Activated naive CD4-positive, alpha-beta T cell treated with anti-CD3 and anti-CD28 coated beads, Interleukin-2, amount 50 U/mL, for 24 hours (primary cell): ENCODE measurements around the gene EVI5.
"Not testable (repeated sequence)": the region's sequence is repeated elsewhere in the genome, so short reads cannot be mapped to it uniquely, and the experiment has no call there.

ENCODE experiments used
- H3K27ac Mint-ChIP-seq: one replicate; pipeline ENCODE4 v1.8.0; 2021; ENCODE audit warnings: mild to moderate bottlenecking, mixed read lengths
- H3K27me3 Mint-ChIP-seq: one replicate; pipeline ENCODE4 v1.8.0; 2021; ENCODE audit warnings: mixed read lengths
- H3K36me3 Mint-ChIP-seq: one replicate; pipeline ENCODE4 v1.8.0; 2021; ENCODE audit warnings: mixed read lengths
- H3K4me1 Mint-ChIP-seq: one replicate; pipeline ENCODE4 v1.8.0; 2021; ENCODE audit warnings: mixed read lengths
- H3K4me3 Mint-ChIP-seq: one replicate; pipeline ENCODE4 v1.8.0; 2021; ENCODE audit warnings: mild to moderate bottlenecking, mixed read lengths
- H3K9me3 Mint-ChIP-seq: one replicate; pipeline ENCODE4 v1.8.0; 2021; ENCODE audit warnings: mixed read lengths

Gene EVI5

GRCh38 chr1:92739669-92740524 lies 45.0 kb downstream of the EVI5 start:
- H3K4me1 Mint-ChIP-seq, result no peaks in the 10 kb centered on the region
- no peak overlapping the region for H3K4me3 Mint-ChIP-seq
- no peak overlapping the region for H3K27ac Mint-ChIP-seq
- no peaks in the 10 kb centered on the region for H3K36me3 Mint-ChIP-seq
- no peaks in the 10 kb centered on the region for H3K27me3 Mint-ChIP-seq
- H3K9me3 Mint-ChIP-seq, result no peaks in the 10 kb centered on the region

- H3K36me3 Mint-ChIP-seq, result peaks cover 3% of the 10 kb centered on the region
- H3K9me3 Mint-ChIP-seq, result no peaks in the 10 kb centered on the region
- H3K4me1 Mint-ChIP-seq, result no peaks in the 10 kb centered on the region
- H3K27ac Mint-ChIP-seq, result no peak overlapping the region
- H3K27me3 Mint-ChIP-seq, result no peaks in the 10 kb centered on the region
- H3K4me3 Mint-ChIP-seq, result no peak overlapping the region
These were observed 48.5 kb downstream of the EVI5 start for GRCh38 chr1:92736395-92736794.

- no peak overlapping the region for H3K27ac Mint-ChIP-seq
- H3K9me3 Mint-ChIP-seq, result no peaks in the 10 kb centered on the region
- H3K4me1 Mint-ChIP-seq, result no peaks in the 10 kb centered on the region
- peaks cover 3% of the 10 kb centered on the region for H3K36me3 Mint-ChIP-seq
- no peaks in the 10 kb centered on the region for H3K27me3 Mint-ChIP-seq
- H3K4me3 Mint-ChIP-seq, result no peak overlapping the region
These were observed 54.4 kb downstream of the EVI5 start for GRCh38 chr1:92730476-92730875.

GRCh38 chr1:92728697-92729096 lies 56.2 kb downstream of the EVI5 start:
- Mint-ChIP-seq H3K4me3 (no peak overlapping the region), H3K9me3 (no peaks in the 10 kb centered on the region), H3K27me3 (no peaks in the 10 kb centered on the region), H3K4me1 (no peaks in the 10 kb centered on the region), H3K27ac (no peak overlapping the region), H3K36me3 (peaks cover 3% of the 10 kb centered on the region)

- not testable (repeated sequence) for H3K27ac Mint-ChIP-seq, H3K36me3 Mint-ChIP-seq, H3K4me1 Mint-ChIP-seq, H3K27me3 Mint-ChIP-seq, H3K9me3 Mint-ChIP-seq, H3K4me3 Mint-ChIP-seq
These were observed 61.2 kb downstream of the EVI5 start for GRCh38 chr1:92723713-92724112.

- no peaks in the 10 kb centered on the region for H3K4me1 Mint-ChIP-seq
- no peaks in the 10 kb centered on the region for H3K9me3 Mint-ChIP-seq
- peaks cover 4% of the 10 kb centered on the region for H3K27me3 Mint-ChIP-seq
- H3K36me3 Mint-ChIP-seq, result no peaks in the 10 kb centered on the region
- no peak overlapping the region for H3K4me3 Mint-ChIP-seq
- H3K27ac Mint-ChIP-seq, result no peak overlapping the region
These were observed 63.0 kb downstream of the EVI5 start for GRCh38 chr1:92721886-92722285.

- H3K4me1 Mint-ChIP-seq, H3K4me3 Mint-ChIP-seq, H3K36me3 Mint-ChIP-seq, H3K27ac Mint-ChIP-seq, H3K9me3 Mint-ChIP-seq, H3K27me3 Mint-ChIP-seq: not testable (repeated sequence)
These were observed 63.8 kb downstream of the EVI5 start for GRCh38 chr1:92721157-92721556.

GRCh38 chr1:92715476-92715951 lies 69.4 kb downstream of the EVI5 start:
- H3K9me3 Mint-ChIP-seq, H3K4me3 Mint-ChIP-seq, H3K27ac Mint-ChIP-seq, H3K4me1 Mint-ChIP-seq, H3K36me3 Mint-ChIP-seq, H3K27me3 Mint-ChIP-seq: not testable (repeated sequence)

- Mint-ChIP-seq H3K9me3 (no peaks in the 10 kb centered on the region), H3K27me3 (peaks cover 3% of the 10 kb centered on the region), H3K4me1 (no peaks in the 10 kb centered on the region), H3K27ac (no peak overlapping the region), H3K36me3 (no peaks in the 10 kb centered on the region), H3K4me3 (no peak overlapping the region)
These were observed 71.0 kb downstream of the EVI5 start for GRCh38 chr1:92713939-92714338.

- no peak overlapping the region for H3K4me3 Mint-ChIP-seq
- H3K4me1 Mint-ChIP-seq, result no peaks in the 10 kb centered on the region
- no peak overlapping the region for H3K27ac Mint-ChIP-seq
- no peaks in the 10 kb centered on the region for H3K9me3 Mint-ChIP-seq
- H3K36me3 Mint-ChIP-seq, result no peaks in the 10 kb centered on the region
- H3K27me3 Mint-ChIP-seq, result no peaks in the 10 kb centered on the region
These were observed 73.3 kb downstream of the EVI5 start for GRCh38 chr1:92711473-92712165.

- Mint-ChIP-seq H3K27me3 (no peaks in the 10 kb centered on the region), H3K4me3 (no peak overlapping the region), H3K27ac (no peak overlapping the region), H3K9me3 (no peaks in the 10 kb centered on the region), H3K4me1 (no peaks in the 10 kb centered on the region), H3K36me3 (no peaks in the 10 kb centered on the region)
These were observed 75.2 kb downstream of the EVI5 start for GRCh38 chr1:92709738-92710137.

- Mint-ChIP-seq H3K27me3 (no peaks in the 10 kb centered on the region), H3K36me3 (no peaks in the 10 kb centered on the region), H3K27ac (no peak overlapping the region), H3K4me1 (no peaks in the 10 kb centered on the region), H3K9me3 (no peaks in the 10 kb centered on the region), H3K4me3 (no peak overlapping the region)
These were observed 76.4 kb downstream of the EVI5 start for GRCh38 chr1:92708368-92708950.

GRCh38 chr1:92707709-92708108 lies 77.2 kb downstream of the EVI5 start:
- H3K36me3 Mint-ChIP-seq, result no peaks in the 10 kb centered on the region
- H3K4me3 Mint-ChIP-seq, result no peak overlapping the region
- no peaks in the 10 kb centered on the region for H3K4me1 Mint-ChIP-seq
- H3K27ac Mint-ChIP-seq, result no peak overlapping the region
- H3K27me3 Mint-ChIP-seq, result no peaks in the 10 kb centered on the region
- no peaks in the 10 kb centered on the region for H3K9me3 Mint-ChIP-seq

GRCh38 chr1:92707292-92707691 lies 77.6 kb downstream of the EVI5 start:
- no peak overlapping the region for H3K4me3 Mint-ChIP-seq
- no peaks in the 10 kb centered on the region for H3K9me3 Mint-ChIP-seq
- no peaks in the 10 kb centered on the region for H3K4me1 Mint-ChIP-seq
- H3K27me3 Mint-ChIP-seq, result no peaks in the 10 kb centered on the region
- H3K27ac Mint-ChIP-seq, result no peak overlapping the region
- H3K36me3 Mint-ChIP-seq, result no peaks in the 10 kb centered on the region

- no peak overlapping the region for H3K4me3 Mint-ChIP-seq
- H3K9me3 Mint-ChIP-seq, result no peaks in the 10 kb centered on the region
These were observed 79.5 kb downstream of the EVI5 start for GRCh38 chr1:92705446-92705845.

GRCh38 chr1:92701147-92701546 lies 83.8 kb downstream of the EVI5 start:
- no peaks in the 10 kb centered on the region for H3K36me3 Mint-ChIP-seq
- no peak overlapping the region for H3K27ac Mint-ChIP-seq
- H3K4me1 Mint-ChIP-seq, result no peaks in the 10 kb centered on the region
- no peaks in the 10 kb centered on the region for H3K9me3 Mint-ChIP-seq
- H3K4me3 Mint-ChIP-seq, result no peak overlapping the region
- no peaks in the 10 kb centered on the region for H3K27me3 Mint-ChIP-seq

More at GRCh38 chr1:92705446-92705845, 79.5 kb downstream of the EVI5 start:
- no peaks in the 10 kb centered on the region for H3K4me1 Mint-ChIP-seq
- no peak overlapping the region for H3K27ac Mint-ChIP-seq
- no peaks in the 10 kb centered on the region for H3K27me3 Mint-ChIP-seq
- H3K36me3 Mint-ChIP-seq, result no peaks in the 10 kb centered on the region
